GM23248 (cell line): ENCODE results near the gene ZNF408. TPM values are rescaled to one million over a fixed set of nuclear protein-coding genes. Genes with fewer than 3 reads are reported as not detected.
A peak's percentile ranks its signal among the peaks of the same experiment; 100 is the strongest.

ENCODE experiments used
- DNase-seq: peaks from one replicate; pipeline ENCODE4 v3.0.0-alpha.2; 2015
- H2AFZ ChIP-seq: fragments of 200-600 bp; sonication (generic); 2 replicates; pipeline ENCODE4 v1.6.1; 2016; ENCODE audit warnings: antibody characterized with exemption
- H3F3A ChIP-seq: fragments of 200-600 bp; sonication (generic); 2 replicates; pipeline ENCODE4 v1.6.1; 2016; ENCODE audit warnings: mild to moderate bottlenecking, antibody characterized with exemption, mixed run types; ENCODE audit not compliant: insufficient read depth
- H3K27ac ChIP-seq: fragments of 200-600 bp; sonication (generic); 2 replicates; pipeline ENCODE4 v1.5.1; 2016; ENCODE audit warnings: mild to moderate bottlenecking
- H3K27me3 ChIP-seq: fragments of 200-600 bp; sonication (generic); replicated peaks from 2 replicates; pipeline ENCODE4 v1.6.1; 2016; ENCODE audit warnings: mild to moderate bottlenecking; ENCODE audit not compliant: insufficient read depth
- H3K36me3 ChIP-seq: fragments of 200-600 bp; sonication (generic); 2 replicates; pipeline ENCODE4 v1.6.1; 2016; ENCODE audit warnings: low read depth, mild to moderate bottlenecking
- H3K4me1 ChIP-seq: fragments of 200-600 bp; sonication (generic); 2 replicates; pipeline ENCODE4 v1.6.1; 2016; ENCODE audit warnings: mild to moderate bottlenecking; ENCODE audit not compliant: insufficient read depth
- H3K4me2 ChIP-seq: fragments of 200-600 bp; sonication (generic); one replicate; pipeline ENCODE4 v1.6.1; 2016; ENCODE audit warnings: mild to moderate bottlenecking; ENCODE audit not compliant: unreplicated experiment
- H3K4me3 ChIP-seq: fragments of 200-600 bp; sonication (generic); 2 replicates; pipeline ENCODE4 v1.5.1; 2016; ENCODE audit warnings: mild to moderate bottlenecking
- H3K79me2 ChIP-seq: fragments of 200-600 bp; sonication (generic); 2 replicates; pipeline ENCODE4 v1.6.1; 2016; ENCODE audit warnings: mild to moderate bottlenecking; ENCODE audit not compliant: insufficient read depth
- H3K9ac ChIP-seq: fragments of 200-600 bp; sonication (generic); 2 replicates; pipeline ENCODE4 v1.6.1; 2016; ENCODE audit warnings: mild to moderate bottlenecking
- H3K9me2 ChIP-seq: fragments of 200-600 bp; sonication (generic); 2 replicates; pipeline ENCODE4 v1.6.1; 2016; ENCODE audit warnings: mixed run types, mild to moderate bottlenecking, moderate library complexity; ENCODE audit not compliant: insufficient read depth
- H3K9me3 ChIP-seq: fragments of 200-600 bp; sonication (generic); one replicate; pipeline ENCODE4 v1.6.1; 2017; ENCODE audit warnings: low read depth
- H4K20me1 ChIP-seq: fragments of 200-600 bp; sonication (generic); 2 replicates; pipeline ENCODE4 v1.6.0; 2016; ENCODE audit not compliant: insufficient read depth
- EZH2 ChIP-seq: fragments of 200-600 bp; sonication (generic); IDR thresholded peaks from 2 replicates; pipeline ENCODE4 v1.6.1; 2018; ENCODE audit warnings: antibody characterized with exemption, mild to moderate bottlenecking; ENCODE audit not compliant: insufficient read depth, poor library complexity, severe bottlenecking
- EZH2phosphoT487 ChIP-seq: fragments of 200-600 bp; sonication (generic); IDR thresholded peaks from 2 replicates; pipeline ENCODE4 v1.6.1; 2018; ENCODE audit warnings: antibody characterized with exemption, moderate library complexity, mild to moderate bottlenecking, low read depth; ENCODE audit not compliant: insufficient read depth
- WGBS, 2 experiments: methylation state at CpG; one replicate each; pipeline ENCODE4 v1.1.6; 2015 to 2017; ENCODE audit warnings: low lambda C conversion rate in 2 of 2, low coverage in 1 of 2; ENCODE audit errors: missing lambda C conversion rate in 2 of 2; 5-methylcytosine and 5-hydroxymethylcytosine counted together
- in situ Hi-C: fragments of 300-500 bp; cut with MboI; formaldehyde crosslinking; loops from 2 replicates; pipeline ENCODE4 v1.15.0; 2020
- polyA plus RNA-seq: library from polyadenylated mRNA; unstranded; fragments of >200 nt; fragmentation: Nextera tagmentation; extraction: Ambion mirVana; gene quantifications from 2 replicates; pipeline ENCODE4 v1.2.1, GENCODE V29; 2016
- total RNA-seq: library from RNA; depleted of rRNA; stranded (reverse); fragments of >200 nt; shearing (Covaris generic); gene quantifications from 2 replicates; pipeline ENCODE4 v1.2.3, GENCODE V29; 2014; rRNA removed

Gene ZNF408
- total RNA-seq (9.6 and 11.9 TPM in 2 replicates), polyA plus RNA-seq (9.9 and 11.3 TPM in 2 replicates)

GRCh38 chr11:46700241-46701077 is at the start of gene ZNF408, which contains the start of gene ARHGAP1:
Gene ZNF408 (plus strand): TSS chr11:46701031. CDS start chr11:46701048, 17 bp downstream.
Gene ARHGAP1 (minus strand): TSS chr11:46700619. CDS start chr11:46696107, 4,512 bp downstream.
- DNase-seq = peak; percentile 100
- Histone ChIP-seq H4K20me1 (no peaks in the 10 kb centered on the region), H3K9ac (peak within 1 kb of the TSS; percentile 92), H3K36me3 (peaks cover 8% of the 10 kb centered on the region; the same call in 1 of the 2 replicates), H3K4me1 (peaks cover 34% of the 10 kb centered on the region), H3F3A (peaks cover 7% of the 10 kb centered on the region; the same call in 1 of the 2 replicates), H3K4me3 (peak within 1 kb of the TSS; percentile 88), H3K9me2 (no peaks in the 10 kb centered on the region), H3K27me3 (no peaks in the 10 kb centered on the region), H3K4me2 (peak within 1 kb of the TSS; percentile 92), H3K27ac (peak within 1 kb of the TSS; percentile 94), H2AFZ (peak within 1 kb of the TSS; percentile 94), H3K9me3 (no peaks in the 10 kb centered on the region), H3K79me2 (peaks cover 89% of the 10 kb centered on the region)
- in situ Hi-C loops = no loop called here
- TF ChIP-seq EZH2 = no peak
- TF ChIP-seq EZH2phosphoT487 = no peak
- 1 to 2% methylated on average over 42 to 44 of the region's 44 CpGs for WGBS, 2 experiments

DNA sequence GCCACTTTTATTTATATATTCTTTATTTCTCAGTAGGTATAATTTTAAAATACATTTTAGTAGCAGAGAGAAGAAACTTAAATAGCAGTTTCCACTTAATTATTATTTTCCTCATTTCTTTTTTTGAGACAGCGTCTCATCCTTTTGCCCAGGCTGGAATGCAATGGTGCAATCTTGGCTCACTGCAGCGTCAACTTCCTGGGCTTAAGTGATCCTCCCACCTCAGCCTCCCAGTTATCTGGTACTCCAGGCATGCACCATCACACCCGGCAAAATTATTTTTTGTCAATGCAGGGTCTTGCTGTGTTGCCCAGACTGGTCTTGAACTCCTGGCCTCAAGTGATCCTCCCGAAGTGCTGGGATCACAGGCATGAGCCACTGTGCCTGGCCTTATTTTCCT is 45.2 kb upstream of the ZNF408 start:
- Histone ChIP-seq H3K4me3 (no peak overlapping the region), H3K9me2 (no peaks in the 10 kb centered on the region), H3K27ac (no peak overlapping the region), H3K4me1 (peaks cover 26% of the 10 kb centered on the region), H3K36me3 (peaks cover 35% of the 10 kb centered on the region; the same call in 1 of the 2 replicates), H3F3A (peaks cover 30% of the 10 kb centered on the region), H2AFZ (no peak overlapping the region), H3K79me2 (0 out of 2 replicates have a peak, but pooled peaks cover 8% of the 10 kb centered on the region), H4K20me1 (no peaks in the 10 kb centered on the region), H3K27me3 (no peaks in the 10 kb centered on the region), H3K9ac (no peak overlapping the region), H3K4me2 (no peak overlapping the region), H3K9me3 (no peaks in the 10 kb centered on the region)
- WGBS, 2 experiments = 81 to 89% methylated on average over 4 of the region's 4 CpGs
- no peak for TF ChIP-seq EZH2
- no peak for TF ChIP-seq EZH2phosphoT487
- DNase-seq = peak; percentile 20
- in situ Hi-C loops = no loop called here

DNA sequence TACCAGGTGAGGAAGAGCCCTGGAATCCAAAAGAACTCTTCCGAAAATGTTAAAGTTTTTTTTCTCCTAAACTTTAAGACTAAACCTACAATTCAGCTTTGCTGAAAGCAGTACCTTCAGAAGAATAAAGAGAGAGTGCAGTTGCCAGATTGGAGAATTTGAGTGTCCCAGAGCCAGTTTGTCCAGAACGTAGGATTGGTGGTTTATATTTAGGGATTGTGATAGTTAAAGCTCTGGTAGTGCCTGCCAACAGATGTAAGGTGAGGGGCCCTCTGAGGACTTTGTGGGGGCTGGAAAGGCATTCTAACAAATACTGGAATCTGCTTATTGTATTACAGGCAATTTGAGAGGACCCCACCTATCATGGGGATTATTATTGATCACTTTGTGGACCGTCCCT is 43.6 kb upstream of the ZNF408 start:
- Histone ChIP-seq H3K27me3 (no peaks in the 10 kb centered on the region), H3K79me2 (no peaks in the 10 kb centered on the region), H3K27ac (no peak overlapping the region), H3K4me2 (no peak overlapping the region), H3K4me3 (no peak overlapping the region), H3K36me3 (peaks cover 28% of the 10 kb centered on the region), H4K20me1 (no peaks in the 10 kb centered on the region), H3K9ac (no peak overlapping the region), H3K4me1 (peaks cover 26% of the 10 kb centered on the region), H3K9me2 (no peaks in the 10 kb centered on the region), H2AFZ (no peak overlapping the region), H3F3A (peaks cover 30% of the 10 kb centered on the region), H3K9me3 (no peaks in the 10 kb centered on the region)
- 77 to 78% methylated on average over 3 of the region's 3 CpGs for WGBS, 2 experiments
- no peak for TF ChIP-seq EZH2
- TF ChIP-seq EZH2phosphoT487 = no peak
- no peak for DNase-seq
- in situ Hi-C loops = no loop called here

- 0 out of 2 replicates have a peak overlapping the region, but pooled peaks have one; percentile 7 for H3K9ac ChIP-seq
- no peaks in the 10 kb centered on the region for H4K20me1 ChIP-seq
- no peaks in the 10 kb centered on the region for H3K79me2 ChIP-seq
- in situ Hi-C loops = no loop called here
- no peak for TF ChIP-seq EZH2
- no peak for TF ChIP-seq EZH2phosphoT487
- peak; percentile 86 for DNase-seq
- no peaks in the 10 kb centered on the region for H3K9me3 ChIP-seq
- H3K4me3 ChIP-seq = no peak overlapping the region
- H3K27me3 ChIP-seq = no peaks in the 10 kb centered on the region
- H2AFZ ChIP-seq = no peak overlapping the region
- H3F3A ChIP-seq = peaks cover 32% of the 10 kb centered on the region
- H3K9me2 ChIP-seq = no peaks in the 10 kb centered on the region
- H3K27ac ChIP-seq = peak overlapping the region; percentile 61
- 52 to 60% methylated on average over 4 of the region's 4 CpGs for WGBS, 2 experiments
- peak overlapping the region; percentile 20 for H3K4me2 ChIP-seq
- peaks cover 34% of the 10 kb centered on the region for H3K36me3 ChIP-seq
- peaks cover 26% of the 10 kb centered on the region for H3K4me1 ChIP-seq
Measured at GRCh38 chr11:46658259-46658658, 42.6 kb upstream of the ZNF408 start.
